NCI-H2107 (cell line): ENCODE data around the gene LDB3.
"Not testable (repeated sequence)": the region's sequence is repeated elsewhere in the genome, so short reads cannot be mapped to it uniquely, and the experiment has no call there.

ENCODE experiments used
- DNase-seq: peaks from one replicate; lab custom pipeline; 2025; lab: John Stamatoyannopoulos, UW

The LDB3 gene, protein sequence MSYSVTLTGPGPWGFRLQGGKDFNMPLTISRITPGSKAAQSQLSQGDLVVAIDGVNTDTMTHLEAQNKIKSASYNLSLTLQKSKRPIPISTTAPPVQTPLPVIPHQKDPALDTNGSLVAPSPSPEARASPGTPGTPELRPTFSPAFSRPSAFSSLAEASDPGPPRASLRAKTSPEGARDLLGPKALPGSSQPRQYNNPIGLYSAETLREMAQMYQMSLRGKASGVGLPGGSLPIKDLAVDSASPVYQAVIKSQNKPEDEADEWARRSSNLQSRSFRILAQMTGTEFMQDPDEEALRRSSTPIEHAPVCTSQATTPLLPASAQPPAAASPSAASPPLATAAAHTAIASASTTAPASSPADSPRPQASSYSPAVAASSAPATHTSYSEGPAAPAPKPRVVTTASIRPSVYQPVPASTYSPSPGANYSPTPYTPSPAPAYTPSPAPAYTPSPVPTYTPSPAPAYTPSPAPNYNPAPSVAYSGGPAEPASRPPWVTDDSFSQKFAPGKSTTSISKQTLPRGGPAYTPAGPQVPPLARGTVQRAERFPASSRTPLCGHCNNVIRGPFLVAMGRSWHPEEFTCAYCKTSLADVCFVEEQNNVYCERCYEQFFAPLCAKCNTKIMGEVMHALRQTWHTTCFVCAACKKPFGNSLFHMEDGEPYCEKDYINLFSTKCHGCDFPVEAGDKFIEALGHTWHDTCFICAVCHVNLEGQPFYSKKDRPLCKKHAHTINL

GRCh38 chr10:86668297-86669165, at the start of gene LDB3:
LDB3 (plus strand) TSS chr10:86668511; CDS start chr10:86668692, 181 bp downstream.
- DNase-seq, result peak; percentile 53

DNA sequence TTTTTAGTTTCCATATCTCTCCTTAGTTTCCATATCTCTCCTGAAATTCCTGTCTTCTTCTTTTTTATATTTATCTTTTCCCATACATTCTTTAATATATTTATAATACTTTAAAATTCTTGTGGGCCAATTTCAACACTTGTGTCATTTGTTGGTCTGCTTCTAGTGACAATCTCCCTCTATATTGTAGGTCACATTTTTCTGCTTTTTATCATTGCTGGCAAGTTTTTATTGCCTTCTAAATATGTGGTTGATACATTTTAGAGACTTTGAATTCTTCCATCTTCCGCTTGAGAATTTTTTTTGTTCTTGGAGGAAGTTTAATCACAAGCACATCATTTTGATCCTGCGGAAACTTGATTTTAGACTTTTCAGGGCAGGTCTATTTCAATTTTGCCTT, 40.0 kb upstream of the LDB3 start:
- DNase-seq, result no peak

DNA sequence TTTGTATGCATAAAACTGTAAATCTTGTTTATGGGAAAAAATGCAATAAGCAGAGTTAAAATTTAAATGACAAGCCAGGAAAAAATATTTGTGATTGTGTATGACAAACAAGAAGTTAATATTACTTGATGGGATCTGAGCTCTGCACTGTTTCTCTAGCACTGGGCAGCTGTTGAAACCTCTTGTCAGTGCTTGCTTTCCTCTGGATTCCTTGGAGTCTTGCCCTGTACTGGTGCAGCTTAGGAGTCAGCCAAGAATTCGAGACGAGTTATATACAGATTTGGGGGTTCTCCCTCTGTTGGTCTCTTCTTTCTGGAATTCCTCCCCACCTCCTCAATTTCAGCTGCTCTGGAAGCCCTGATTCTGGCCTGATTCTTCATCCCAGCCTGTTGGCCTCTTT, 38.2 kb upstream of the LDB3 start:
- DNase-seq, result no peak

DNA sequence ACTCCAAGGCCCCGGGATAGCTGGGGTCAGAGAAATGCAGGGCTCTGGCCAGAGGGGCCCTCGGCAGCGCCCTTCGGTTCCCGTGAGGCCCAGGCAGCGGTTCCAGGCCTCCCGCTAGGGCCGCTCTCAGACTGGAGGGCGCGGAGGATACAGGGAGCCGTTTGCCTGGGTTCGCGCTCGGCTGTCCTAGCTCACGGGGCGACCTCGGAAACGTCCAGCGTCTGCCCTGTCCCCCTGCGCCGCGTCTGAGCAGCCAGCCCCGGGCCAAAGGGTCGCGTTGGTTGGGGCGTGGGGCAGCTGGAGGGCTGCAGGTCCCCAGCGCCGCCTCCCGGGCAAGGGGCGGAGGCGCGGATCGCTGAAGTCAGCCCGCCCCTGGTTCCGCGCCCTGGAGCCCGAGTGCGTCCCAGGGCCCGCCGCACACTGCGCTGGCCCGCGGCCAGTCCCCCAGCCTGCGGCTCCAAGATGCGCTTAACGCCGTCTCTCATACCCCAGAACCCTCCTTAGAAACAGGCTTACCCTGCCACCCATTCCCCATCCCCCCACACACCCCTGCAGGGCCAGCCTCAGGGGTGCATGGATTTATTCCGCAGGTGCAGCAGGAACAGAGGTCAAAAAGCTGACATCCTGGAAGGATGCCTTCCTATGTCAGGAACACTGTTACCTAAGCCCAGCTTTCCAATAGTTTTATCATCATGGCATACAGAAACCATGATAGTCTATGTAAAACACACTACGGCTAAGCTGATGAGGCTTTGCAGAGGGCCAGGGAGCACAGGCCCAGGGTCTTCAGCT, 36.1 kb upstream of the LDB3 start:
- DNase-seq, result peak; percentile 1

- no peak for DNase-seq
Measured at GRCh38 chr10:86632951-86633350, 35.4 kb upstream of the LDB3 start.

GRCh38 chr10:86635402-86635801, 32.9 kb upstream of the LDB3 start:
- no peak for DNase-seq

DNA sequence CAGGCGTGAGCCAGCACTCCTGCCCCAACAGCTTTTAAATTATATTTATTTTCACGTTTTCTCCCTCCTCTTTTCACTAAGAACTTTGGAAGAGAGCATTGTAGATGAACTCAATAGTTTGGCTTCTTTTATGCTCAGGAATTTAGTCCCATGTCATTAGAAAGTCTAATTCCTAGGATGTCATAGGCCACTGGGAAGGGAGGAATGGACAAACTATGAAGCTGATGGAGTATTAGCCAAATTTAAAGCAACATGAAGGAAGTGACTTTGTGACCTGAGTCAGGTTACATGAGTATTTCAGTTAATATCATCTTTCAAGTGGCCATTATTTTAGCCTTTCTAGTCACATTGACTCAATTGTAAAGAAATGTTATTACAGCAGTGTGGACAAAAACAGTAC, 32.0 kb upstream of the LDB3 start:
- no peak for DNase-seq

DNA sequence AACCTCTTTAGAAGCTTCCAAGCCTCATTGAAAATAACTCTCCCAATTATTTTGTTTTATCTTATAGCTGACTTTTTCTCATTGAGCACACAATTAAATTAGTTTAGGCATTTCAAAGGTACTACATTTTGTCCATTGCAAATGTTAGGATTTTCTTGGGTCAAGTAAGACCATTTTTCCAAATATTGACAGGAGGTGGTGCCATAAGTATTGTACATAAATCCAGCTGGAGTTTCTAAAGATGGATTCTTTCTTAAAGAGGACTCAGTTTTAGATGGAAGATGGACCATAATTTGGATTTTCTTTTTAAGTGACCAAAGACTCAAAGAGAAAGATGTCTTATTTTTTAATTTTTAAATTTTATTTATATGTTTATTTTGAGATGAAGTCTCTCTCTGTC, 26.3 kb upstream of the LDB3 start:
- DNase-seq, result no peak

GRCh38 chr10:86642499-86642898, 25.8 kb upstream of the LDB3 start:
- no peak for DNase-seq

DNA sequence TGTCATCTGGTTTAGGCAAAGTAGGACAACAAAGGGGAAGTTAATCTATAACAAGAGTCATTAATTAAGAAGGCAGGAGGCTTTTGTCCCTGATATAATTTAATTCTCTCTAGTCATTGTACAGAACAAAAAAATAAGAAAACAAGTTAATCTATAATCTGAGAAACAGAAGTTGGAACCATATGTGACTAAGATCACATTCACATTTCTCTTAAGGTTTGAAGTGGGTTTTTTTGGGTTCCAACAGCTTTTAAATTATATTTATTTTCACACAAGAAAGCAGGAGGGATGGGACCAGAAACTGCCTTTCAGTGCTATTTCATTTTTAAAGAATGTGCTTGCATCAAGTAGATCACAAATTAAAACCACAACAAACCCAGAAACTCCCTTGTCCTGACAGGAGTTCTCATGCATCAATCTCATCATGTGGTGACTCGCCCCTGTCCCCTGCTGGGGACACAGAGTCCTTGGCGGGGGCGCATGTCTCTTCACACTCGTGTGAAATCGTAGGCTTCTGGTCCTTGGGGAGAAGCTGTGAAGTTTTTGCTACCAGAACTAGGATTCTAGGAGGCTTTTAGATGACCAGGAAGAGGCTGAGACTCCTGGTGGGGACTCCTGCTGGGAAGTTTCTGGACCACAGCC, 24.0 kb upstream of the LDB3 start:
- DNase-seq, result no peak

GRCh38 chr10:86644794-86645445, 23.4 kb upstream of the LDB3 start:
- no peak for DNase-seq

DNA sequence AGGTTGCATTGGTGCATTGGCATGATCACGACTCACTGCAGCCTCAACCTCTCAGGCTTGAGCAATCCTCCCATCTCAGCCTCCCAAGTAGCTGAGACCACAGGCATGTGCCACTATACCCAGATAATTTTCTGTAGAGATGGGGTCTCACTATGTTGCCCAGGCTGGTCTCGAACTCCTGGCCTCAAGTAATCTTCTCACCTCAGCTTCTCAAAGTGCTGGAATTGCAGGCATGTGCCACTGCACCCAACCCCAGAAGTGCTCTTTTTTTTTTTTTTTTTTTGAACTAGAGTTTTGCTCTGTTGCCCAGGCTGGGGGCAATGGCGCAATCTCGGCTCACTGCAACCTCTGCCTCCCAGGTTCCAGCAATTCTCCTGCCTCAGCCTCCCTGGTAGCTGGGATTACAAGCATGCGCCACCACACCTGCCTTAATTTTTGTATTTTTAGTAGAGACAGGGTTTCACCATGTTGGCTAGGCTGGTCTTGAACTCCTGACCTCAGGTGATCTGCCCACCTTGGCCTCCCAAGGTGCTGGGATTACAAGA, 22.6 kb upstream of the LDB3 start:
- DNase-seq, result not testable (repeated sequence)

GRCh38 chr10:86646532-86646931, 21.8 kb upstream of the LDB3 start:
- no peak for DNase-seq

DNA sequence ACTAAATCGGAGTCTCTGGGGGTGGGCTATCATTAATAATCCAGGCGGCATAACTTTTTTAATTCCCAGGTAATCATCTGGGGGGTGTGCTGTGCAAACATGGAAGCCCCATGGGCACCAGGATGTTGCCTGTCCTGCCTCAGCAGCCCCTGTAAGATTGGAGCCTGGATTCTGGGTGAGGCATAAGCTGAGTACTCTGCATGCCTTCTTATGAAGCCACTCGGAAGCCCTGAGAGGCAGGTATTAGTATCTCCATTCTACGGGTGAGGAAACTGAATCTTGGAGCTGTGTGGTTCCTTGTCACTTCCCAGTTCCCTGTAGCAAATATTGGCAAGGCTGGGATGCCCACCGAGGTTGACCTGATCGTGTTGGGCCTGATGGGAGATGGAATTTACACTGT, 21.4 kb upstream of the LDB3 start:
- no peak for DNase-seq

DNA sequence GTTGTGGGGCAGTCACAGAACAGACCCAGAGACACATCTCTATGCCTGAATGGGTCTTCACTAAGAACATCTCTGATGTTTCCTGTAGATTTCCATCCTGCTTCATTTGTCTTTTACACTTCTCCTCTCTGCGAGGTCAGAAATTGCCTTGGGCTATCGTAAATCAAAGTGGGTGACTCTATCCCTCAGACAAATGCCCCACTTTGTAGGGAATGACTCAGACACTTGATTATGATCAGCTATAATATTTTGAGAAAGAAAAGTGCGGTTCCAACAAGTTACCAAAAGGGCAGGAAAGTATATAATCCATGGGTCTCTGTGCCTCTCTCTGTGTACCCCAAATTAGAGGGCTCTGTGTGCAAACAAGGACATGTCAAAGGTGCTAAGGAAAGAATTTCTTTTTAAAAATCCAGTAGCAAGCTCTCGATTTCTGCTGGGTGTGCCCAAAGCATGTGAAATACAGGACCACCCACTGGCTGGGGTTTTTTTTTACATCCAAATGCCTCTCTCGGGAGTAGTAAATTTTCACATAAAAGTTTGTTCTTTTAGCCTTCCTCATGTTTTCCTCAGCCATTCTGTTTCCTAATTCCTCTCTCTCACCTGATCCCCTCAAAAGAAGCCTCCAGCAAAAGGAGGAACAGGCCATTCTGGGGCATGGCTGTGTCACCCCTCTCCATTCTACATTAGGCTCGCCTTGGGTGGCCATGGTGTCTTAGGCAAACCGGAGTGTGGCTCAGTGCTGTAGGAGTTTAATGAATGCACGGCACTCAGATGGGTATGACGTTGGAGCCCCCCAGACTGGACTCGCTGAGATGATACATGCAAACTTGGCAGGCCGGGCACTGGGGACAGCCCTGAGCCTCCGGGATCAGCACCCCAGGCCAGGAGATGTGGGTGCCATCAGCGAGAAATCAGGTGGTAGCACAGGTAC, 20.3 kb upstream of the LDB3 start:
- no peak for DNase-seq

DNA sequence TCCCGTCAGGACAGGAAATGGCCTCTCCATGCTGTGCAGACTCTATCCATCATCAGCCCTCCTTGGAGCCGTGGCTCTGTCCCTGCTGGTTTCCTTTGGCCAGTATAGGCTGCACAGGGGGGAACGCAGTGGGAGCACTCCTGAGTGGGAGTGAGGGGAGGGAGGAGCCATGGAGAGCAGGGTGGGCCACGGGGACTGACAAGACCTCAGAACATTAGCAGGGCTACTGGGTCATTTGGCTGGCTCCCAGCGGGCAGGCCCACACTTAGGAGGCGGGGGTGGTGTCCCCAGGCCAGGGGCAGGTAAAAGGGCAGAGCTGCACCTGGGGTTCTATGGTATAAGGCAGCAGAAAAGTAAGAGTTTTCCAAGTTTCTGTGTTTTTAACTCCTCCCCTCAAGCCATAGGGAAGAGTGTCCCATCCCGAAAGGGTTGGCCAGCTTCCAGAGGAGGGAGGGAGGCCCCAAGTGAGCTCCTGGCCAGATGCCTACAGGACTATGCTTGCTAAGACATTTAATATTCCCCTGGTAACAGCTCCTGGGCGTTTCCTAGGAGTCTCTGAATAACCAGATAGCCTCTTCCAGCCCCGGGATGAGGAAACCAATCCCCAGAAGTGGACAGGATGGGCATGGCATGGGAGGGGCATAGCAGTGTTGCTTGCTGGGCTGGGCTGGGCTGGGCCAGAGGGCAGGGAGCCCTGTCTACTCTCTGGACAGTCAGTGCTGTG, 19.4 kb upstream of the LDB3 start:
- DNase-seq, result no peak

DNA sequence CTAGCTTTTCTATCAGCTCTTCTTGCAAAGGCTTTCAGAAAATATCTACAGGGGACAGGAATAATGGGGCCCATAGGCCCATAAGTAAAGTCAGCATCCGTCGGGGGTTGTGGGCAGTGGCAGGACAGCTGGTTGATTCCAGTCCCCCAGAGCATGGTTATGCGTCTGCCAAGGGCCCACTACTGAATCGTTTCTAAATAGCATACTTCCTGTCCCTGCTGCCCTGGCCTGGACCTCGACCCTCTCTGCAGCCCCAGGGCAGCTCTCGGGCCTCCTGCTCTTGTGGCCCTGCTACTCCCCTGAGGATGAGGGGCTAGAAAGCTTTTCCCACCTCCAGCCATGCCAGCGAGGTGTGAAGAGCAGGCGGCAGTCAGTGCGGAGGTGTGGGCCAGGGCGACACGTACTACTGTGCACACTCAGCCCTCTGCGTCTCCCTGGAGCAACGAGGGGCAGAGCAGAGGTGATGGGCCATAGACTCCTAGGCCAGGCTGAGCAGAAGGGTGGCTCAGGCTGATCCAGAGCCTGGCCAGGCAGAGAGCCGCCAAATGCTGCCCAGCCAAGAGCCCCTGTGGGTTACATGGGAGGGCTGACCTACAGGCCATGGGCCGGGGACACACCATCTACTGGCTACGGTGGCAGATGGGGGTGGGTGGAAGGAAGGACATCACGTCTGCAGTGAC, 18.7 kb upstream of the LDB3 start:
- no peak for DNase-seq

DNA sequence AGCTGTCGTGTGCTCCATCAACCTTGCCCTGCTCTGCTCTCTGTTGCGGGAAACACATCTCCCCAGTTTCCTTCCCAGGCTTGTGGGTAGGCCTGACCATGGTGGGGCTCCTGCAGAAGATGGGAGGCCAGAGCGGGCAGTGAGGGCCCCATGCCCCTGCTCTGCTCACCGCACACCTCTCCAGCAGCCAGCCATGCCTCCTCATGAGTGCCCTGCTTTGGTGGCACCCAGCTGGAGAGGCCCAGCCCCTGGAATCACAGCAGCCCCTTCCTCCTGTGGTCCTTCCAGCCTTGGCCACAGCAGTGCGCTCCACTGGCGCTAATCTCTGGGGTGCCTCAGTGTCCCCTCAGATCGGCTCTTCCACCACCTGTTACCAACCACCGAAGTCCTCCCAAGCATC, 18.2 kb upstream of the LDB3 start:
- DNase-seq, result no peak
